H54 (cell line): Measurements from ENCODE around the gene GATA3.

ENCODE experiments used
- DNase-seq: peaks from one replicate; pipeline ENCODE4 v3.0.0; 2011; ENCODE audit warnings: low spot score, mixed read lengths; ENCODE audit not compliant: insufficient read length
- FAIRE-seq: peaks from 3 replicates; lab custom pipeline; 2011; peaks lifted over from hg19 to GRCh38; lab: Jason Lieb, UNC
- POLR2A ChIP-seq: IDR thresholded peaks from 2 replicates; pipeline ENCODE4 v1.6.1; 2011; ENCODE audit warnings: low read depth, mild to moderate bottlenecking, low read length

The GATA3 gene

DNA sequence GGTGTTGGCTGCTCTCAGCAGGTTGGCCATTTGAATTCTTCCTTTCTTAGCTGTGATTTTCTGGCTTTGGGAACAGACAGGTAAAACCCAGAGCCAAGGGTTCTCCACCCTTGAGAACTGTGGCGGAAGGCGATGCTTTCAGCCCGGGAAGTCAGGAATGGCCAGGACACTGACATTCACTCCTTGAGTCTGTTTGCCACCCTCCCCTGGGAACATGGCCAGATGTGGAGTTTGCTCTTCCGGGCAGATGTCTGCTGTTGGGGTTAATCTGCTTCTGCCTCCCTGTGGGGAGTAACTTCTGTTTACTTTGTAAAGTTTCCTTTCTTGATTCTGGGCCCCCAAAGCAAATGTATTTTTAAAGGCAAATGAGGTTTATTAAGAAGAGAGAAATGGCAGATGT, 17.7 kb downstream of the GATA3 start:
- no peak for DNase-seq

GRCh38 chr10:8073691-8074416, 19.4 kb downstream of the GATA3 start:
- FAIRE-seq (no peak), DNase-seq (no peak)
- TF ChIP-seq POLR2A = no peak

More for the DNA sequence above, 17.7 kb downstream of the GATA3 start:
- FAIRE-seq = no peak
- TF ChIP-seq POLR2A = no peak

DNA sequence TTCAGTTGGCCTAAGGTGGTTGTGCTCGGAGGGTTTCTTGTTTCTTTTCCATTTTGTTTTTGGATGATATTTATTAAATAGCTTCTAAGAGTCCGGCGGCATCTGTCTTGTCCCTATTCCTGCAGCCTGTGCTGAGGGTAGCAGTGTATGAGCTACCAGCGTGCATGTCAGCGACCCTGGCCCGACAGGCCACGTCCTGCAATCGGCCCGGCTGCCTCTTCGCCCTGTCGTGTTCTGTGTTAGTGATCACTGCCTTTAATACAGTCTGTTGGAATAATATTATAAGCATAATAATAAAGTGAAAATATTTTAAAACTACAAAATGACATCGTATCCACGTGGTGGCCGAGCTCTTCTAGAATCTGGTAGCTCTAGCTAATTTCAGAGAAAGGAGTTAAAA, 20.4 kb downstream of the GATA3 start:
- no peak for DNase-seq
- no peak for FAIRE-seq
- TF ChIP-seq POLR2A = no peak

DNA sequence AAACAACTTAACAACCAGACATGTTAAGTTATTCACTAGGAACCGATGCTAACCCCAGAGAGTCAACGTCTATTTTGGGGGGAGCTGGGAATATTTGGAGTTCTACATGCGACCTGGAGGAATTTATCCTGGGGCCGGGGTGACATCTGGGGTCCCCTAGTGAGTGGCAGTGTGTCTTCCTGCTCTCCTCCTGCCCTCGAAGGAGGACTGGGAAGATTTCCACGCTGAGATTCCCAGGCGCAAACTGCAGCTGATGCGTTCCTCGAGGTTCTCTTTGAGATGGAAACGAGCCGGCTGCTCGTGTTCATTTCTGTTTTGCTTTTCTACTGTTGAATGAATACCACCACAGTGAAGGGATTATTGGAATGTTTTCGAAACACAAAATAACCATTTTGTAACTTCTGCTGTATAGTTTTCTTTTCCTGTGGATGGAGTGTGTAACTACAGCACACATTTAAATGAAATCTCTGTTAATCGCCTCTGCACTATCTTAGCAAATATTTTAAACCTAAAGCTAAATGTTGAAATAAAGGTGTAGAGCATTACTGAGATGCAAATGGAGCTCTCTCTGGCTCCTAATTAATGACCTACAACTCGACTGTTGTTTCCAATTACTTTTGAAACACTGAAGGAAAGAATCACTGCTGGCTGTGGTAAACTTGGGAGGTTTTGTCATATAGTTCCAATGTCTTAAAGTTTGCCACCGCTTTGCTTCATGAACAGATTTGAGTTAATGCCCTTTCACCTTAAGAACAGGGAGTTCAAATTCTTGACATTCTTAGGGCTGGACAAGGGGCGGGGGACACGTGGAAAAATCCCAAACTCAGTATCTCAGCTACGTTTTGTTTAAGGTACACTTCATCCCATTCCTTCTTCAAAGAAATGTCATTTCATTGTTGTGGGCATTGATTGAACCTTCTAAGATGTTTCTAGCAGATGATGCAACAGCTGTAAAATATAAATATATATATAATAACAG, 21.1 kb downstream of the GATA3 start:
- DNase-seq (no peak), FAIRE-seq (no peak)
- no peak for TF ChIP-seq POLR2A

GRCh38 chr10:8076933-8077332, 22.4 kb downstream of the GATA3 start:
- FAIRE-seq (no peak), DNase-seq (no peak)
- TF ChIP-seq POLR2A = no peak

DNA sequence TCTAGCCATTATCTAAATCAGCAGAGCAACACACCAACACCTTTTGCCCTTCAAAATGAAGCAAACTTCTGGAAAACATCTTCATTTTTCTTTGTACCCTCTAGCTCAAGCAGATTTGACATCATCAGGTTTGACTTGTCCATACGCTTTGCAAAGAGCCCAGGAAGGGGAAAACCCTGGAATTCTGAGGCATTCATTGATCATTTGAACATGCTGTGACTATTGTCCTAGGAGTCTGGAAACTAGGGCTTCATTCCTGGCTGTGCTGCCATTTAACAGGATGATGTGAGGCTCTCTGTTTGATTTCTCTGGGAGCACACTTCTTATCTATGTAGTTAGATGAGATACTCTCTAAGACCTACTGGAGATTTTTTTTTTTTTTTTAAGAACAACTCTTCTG, 23.5 kb downstream of the GATA3 start:
- TF ChIP-seq POLR2A = no peak
- DNase-seq (no peak), FAIRE-seq (no peak)

- DNase-seq = no peak
- FAIRE-seq = no peak
- TF ChIP-seq POLR2A = no peak
Measured at GRCh38 chr10:8079126-8079525, 24.6 kb downstream of the GATA3 start.

DNA sequence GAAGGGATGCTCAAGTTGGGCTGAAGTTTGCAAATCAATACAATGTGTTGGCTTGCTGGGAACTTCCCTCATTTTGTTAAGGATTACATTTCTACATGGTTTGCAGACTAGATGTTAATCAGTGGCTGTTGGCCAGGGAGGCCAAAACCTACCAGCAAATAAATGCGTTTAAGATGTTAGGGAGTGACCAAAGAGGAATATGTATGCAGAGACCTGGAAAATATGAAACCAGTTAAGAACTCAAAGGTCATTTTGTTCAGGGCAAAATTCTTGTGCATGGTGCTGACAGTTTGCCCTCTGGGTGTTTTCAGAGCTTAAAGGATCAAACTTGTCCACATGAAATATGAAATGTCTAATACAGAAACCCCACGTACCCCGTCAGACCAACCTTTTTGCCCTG, 30.3 kb downstream of the GATA3 start:
- DNase-seq (no peak), FAIRE-seq (no peak)
- TF ChIP-seq POLR2A = no peak

DNA sequence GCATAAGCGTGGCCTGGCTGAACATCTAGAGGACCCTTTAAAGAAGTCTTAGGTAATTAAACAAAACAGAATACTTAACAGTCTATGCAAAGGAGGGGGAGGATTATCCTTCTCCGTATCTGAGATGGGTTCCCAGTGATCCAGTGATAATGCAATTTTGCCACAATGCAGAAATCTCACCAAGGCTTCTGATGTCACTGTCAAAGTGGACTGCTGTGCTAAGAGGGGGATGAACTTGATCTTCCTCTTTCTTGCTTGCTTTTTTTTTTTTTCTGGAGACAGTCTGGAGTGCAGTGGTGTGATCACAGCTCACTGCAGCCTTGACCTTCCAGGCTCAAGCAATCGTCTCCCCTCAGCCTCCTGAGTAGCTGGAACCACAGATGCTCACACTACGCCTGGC, 30.8 kb downstream of the GATA3 start:
- FAIRE-seq (no peak), DNase-seq (no peak)
- TF ChIP-seq POLR2A = no peak

GRCh38 chr10:8086315-8086714, 31.8 kb downstream of the GATA3 start:
- no peak for FAIRE-seq
- no peak for TF ChIP-seq POLR2A
- DNase-seq = no peak

DNA sequence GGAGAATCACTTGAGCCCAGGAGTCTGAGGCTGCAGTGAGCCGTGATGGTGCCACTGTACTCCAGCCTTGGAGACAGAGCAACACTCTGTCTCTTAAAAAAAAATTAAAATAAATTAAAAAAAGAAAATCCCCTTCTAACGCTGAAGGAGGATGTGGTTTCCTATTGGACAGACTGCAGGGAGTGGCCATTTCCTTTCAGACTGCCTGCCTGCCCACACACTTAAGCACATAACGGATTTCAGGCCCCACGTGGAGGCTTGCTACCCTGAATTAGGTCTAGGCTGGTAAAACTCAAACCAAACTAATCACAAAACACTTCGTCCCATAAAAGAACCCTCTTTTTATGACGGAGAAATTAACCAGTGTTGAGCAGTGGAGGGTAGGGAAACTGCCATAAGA, 34.0 kb downstream of the GATA3 start:
- DNase-seq (no peak), FAIRE-seq (no peak)
- no peak for TF ChIP-seq POLR2A

DNA sequence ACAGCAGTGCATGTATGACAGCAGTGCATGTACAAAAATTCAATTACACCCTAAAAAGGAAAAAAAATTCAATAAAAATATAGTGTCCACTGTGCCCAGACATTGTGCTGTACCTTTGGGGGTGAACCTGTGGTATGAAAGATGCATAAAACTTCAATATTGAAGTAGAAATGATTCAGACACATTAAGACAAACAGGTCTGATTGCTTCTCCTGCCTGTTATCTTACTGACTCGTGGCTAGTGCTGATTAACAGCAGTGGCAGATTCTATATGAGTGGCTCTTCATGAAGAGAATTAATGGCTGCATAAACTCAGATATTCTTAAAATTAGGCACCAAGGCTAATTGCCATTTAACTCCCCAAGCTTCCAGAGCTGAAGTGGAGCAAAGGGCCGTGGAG, 37.9 kb downstream of the GATA3 start:
- DNase-seq (no peak), FAIRE-seq (no peak)
- no peak for TF ChIP-seq POLR2A

DNA sequence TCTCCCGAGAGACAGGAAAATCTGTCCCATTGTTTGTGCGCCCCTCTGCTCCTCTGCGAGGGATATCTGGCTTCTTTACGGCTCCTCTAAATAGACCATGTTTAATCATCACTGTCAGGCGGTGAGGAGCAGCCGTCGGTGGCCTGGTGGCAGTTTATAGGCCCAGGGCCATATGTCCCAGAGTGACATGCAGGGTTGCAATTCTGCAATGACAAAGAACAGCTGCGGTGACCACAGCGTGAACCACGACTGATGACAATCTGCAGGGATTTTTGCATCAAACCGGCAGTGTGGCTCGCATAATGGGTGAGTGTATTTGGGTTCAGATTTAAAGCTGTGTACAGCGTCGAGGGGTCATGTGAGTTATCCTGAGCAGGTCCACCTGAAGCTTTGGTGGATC, 41.5 kb downstream of the GATA3 start:
- FAIRE-seq (no peak), DNase-seq (no peak)
- TF ChIP-seq POLR2A = no peak

DNA sequence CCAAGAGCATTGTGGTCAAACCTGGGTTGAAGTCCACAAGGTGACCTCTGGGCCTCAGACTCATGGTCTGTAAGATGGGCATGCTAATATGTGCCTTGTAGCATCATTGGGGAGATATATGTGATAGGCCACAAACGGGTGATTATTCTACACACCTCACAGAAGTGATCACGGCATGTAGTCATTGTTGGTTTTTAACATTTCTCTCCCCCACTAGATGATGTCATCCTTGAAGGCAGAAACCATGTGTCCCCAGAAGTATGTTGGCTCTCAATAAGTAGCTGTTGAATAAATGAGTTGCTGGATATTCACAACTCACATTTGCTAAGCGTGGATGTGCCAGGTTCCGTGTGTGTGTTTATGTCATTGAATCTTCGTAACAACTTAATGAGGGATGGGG, 42.4 kb downstream of the GATA3 start:
- no peak for DNase-seq
- no peak for TF ChIP-seq POLR2A
- FAIRE-seq = no peak
